ENCODE measurements around the gene ICA1L. TPM values are rescaled to one million over a fixed set of nuclear protein-coding genes. Genes with fewer than 3 reads are reported as not detected.
"Not testable (repeated sequence)": the region's sequence is repeated elsewhere in the genome, so short reads cannot be mapped to it uniquely, and the experiment has no call there.

The ICA1L gene
- total RNA-seq, 1 experiment from 2014 or later, result 6.4 TPM

- CTCF ChIA-PET, result not testable (repeated sequence)
Observed at GRCh38 chr2:202805911-202806310, 65.7 kb downstream of the ICA1L start.

GRCh38 chr2:202797944-202798343 lies 73.6 kb downstream of the ICA1L start:
- H3K9me3 ChIP-seq (ENCODE audit: control insufficient read depth, insufficient read depth, low read depth, low read length), result no peaks in the 10 kb centered on the region
- ATAC-seq (no peak), DNase-seq (ENCODE audit: low read depth, low spot score) (no peak)
- no peak overlapping the region for H3K4me3 ChIP-seq (ENCODE audit: low read depth in 2 of 2, low read length in 2 of 2)
- no peak for TF ChIP-seq TCF7L2 (IDR thresholded peaks at IDR 0.05; ENCODE audit: low read depth, low read length)
- ChIA-PET CTCF (no interaction called here), POLR2A (no interaction called here)
- intact Hi-C loops (cut with micrococcal nuclease; ENCODE audit: unreplicated experiment), result no loop called here
- no peaks in the 10 kb centered on the region for H3K36me3 ChIP-seq (ENCODE audit: control insufficient read depth, insufficient read depth, low read length)
- H3K27ac ChIP-seq (ENCODE audit: low read length), result no peak overlapping the region
- no TSS peak for BruUV-seq (replicated peaks)
- no peaks in the 10 kb centered on the region for H3K27me3 ChIP-seq (ENCODE audit: control insufficient read depth, insufficient read depth, low read length)
- no peaks in the 10 kb centered on the region for H3K4me1 ChIP-seq (ENCODE audit: control insufficient read depth, insufficient read depth, low read length)
- in situ Hi-C loops (cut with HindIII; ENCODE audit: low pct_unique_long_range_greater_than_20kb, low sequenced_read_pairs), result no loop called here

More at GRCh38 chr2:202805911-202806310, 65.7 kb downstream of the ICA1L start:
- intact Hi-C loops (cut with micrococcal nuclease; ENCODE audit: unreplicated experiment); POLR2A ChIA-PET; ATAC-seq; DNase-seq (ENCODE audit: low read depth, low spot score); H3K9me3 ChIP-seq (ENCODE audit: control insufficient read depth, insufficient read depth, low read depth, low read length); H3K36me3 ChIP-seq (ENCODE audit: control insufficient read depth, insufficient read depth, low read length); in situ Hi-C loops (cut with HindIII; ENCODE audit: low pct_unique_long_range_greater_than_20kb, low sequenced_read_pairs); BruUV-seq (replicated peaks); H3K4me3 ChIP-seq (ENCODE audit: low read depth in 2 of 2, low read length in 2 of 2); H3K4me1 ChIP-seq (ENCODE audit: control insufficient read depth, insufficient read depth, low read length); H3K27me3 ChIP-seq (ENCODE audit: control insufficient read depth, insufficient read depth, low read length); H3K27ac ChIP-seq (ENCODE audit: low read length): not testable (repeated sequence)

- ChIA-PET POLR2A (no interaction called here), CTCF (no interaction called here)
- H3K27me3 ChIP-seq (ENCODE audit: control insufficient read depth, insufficient read depth, low read length), result no peaks in the 10 kb centered on the region
- no peaks in the 10 kb centered on the region for H3K36me3 ChIP-seq (ENCODE audit: control insufficient read depth, insufficient read depth, low read length)
- no peak overlapping the region for H3K27ac ChIP-seq (ENCODE audit: low read length)
- no peak overlapping the region for H3K4me3 ChIP-seq (ENCODE audit: low read depth in 2 of 2, low read length in 2 of 2)
- ATAC-seq, result no peak
- intact Hi-C loops (cut with micrococcal nuclease; ENCODE audit: unreplicated experiment) (no loop called here), in situ Hi-C loops (cut with HindIII; ENCODE audit: low pct_unique_long_range_greater_than_20kb, low sequenced_read_pairs) (no loop called here)
- no TSS peak for BruUV-seq (replicated peaks)
- no peak for TF ChIP-seq REST (IDR thresholded peaks at IDR 0.05; ENCODE audit: insufficient read depth in 1 of 2, low read depth in 2 of 2, low read length in 1 of 2)
- no peak for TF ChIP-seq CTCF (IDR thresholded peaks at IDR 0.05)
- no peak for TF ChIP-seq SIN3A (IDR thresholded peaks at IDR 0.05; ENCODE audit: borderline replicate concordance, insufficient read depth, low read depth, low read length)
- TF ChIP-seq TCF7L2 (IDR thresholded peaks at IDR 0.05; ENCODE audit: low read depth, low read length), result no peak
- TF ChIP-seq POLR2AphosphoS5 (IDR thresholded peaks at IDR 0.05; ENCODE audit: low read depth, low read length), result no peak
- DNase-seq (ENCODE audit: low read depth, low spot score), result no peak
- no peaks in the 10 kb centered on the region for H3K4me1 ChIP-seq (ENCODE audit: control insufficient read depth, insufficient read depth, low read length)
- no peaks in the 10 kb centered on the region for H3K9me3 ChIP-seq (ENCODE audit: control insufficient read depth, insufficient read depth, low read depth, low read length)
Observed at GRCh38 chr2:202790676-202791075, 80.9 kb downstream of the ICA1L start.

All from Panc1 (cell line).